SK-N-MC (cell line): ENCODE results near the gene MT2A.

Experiments used
- EZH2 ChIP-seq: fragments of 200-600 bp; sonication (generic); IDR thresholded peaks from one replicate; pipeline ENCODE4 v1.6.1; 2017; ENCODE audit warnings: antibody characterized with exemption
- POLR2AphosphoS5 ChIP-seq: IDR thresholded peaks from 2 replicates; pipeline ENCODE4 v1.6.1; 2012; ENCODE audit warnings: mild to moderate bottlenecking, low read depth, low read length, borderline replicate concordance

GRCh38 chr16:56608043-56608875 is at the start of gene MT2A:
- no peak for TF ChIP-seq EZH2
- peak; percentile 39; the same call in 1 of the 2 replicates for TF ChIP-seq POLR2AphosphoS5
